Endothelial cell of umbilical vein (primary cell): ENCODE results near the gene CD2BP2. TPM values are rescaled to one million over a fixed set of nuclear protein-coding genes. Genes with fewer than 3 reads are reported as not detected.

Source experiments
- Bru-seq: library from RNA; stranded (reverse); fragments of 400-500 nt; gene quantifications from one replicate; lab custom pipeline; 2021; lab: Mats Ljungman, UMichigan
- BruChase-seq, 2 experiments: library from RNA; stranded (reverse); fragments of 400-500 nt; gene quantifications; one replicate each; lab custom pipeline; 2021; lab: Mats Ljungman, UMichigan
- BruUV-seq: library from RNA; stranded (reverse); fragments of 400-500 nt; replicated peaks from 2 replicates; lab custom pipeline; 2021; lab: Mats Ljungman, UMichigan
- CTCF ChIA-PET: fragments of 300-600, 350-600 bp; sonication (Branson Sonifier 250); formaldehyde crosslinking; loops from one replicate; lab custom pipeline; 2021; ENCODE audit warnings: antibody characterized with exemption, inconsistent platforms; lab: Charles Lee
- POLR2A ChIA-PET: fragments of 300-600, 350-600 bp; sonication (Branson Sonifier 250); formaldehyde crosslinking; loops from one replicate; lab custom pipeline; 2021; ENCODE audit warnings: antibody characterized with exemption, inconsistent platforms; lab: Charles Lee
- DNase-seq: peaks from one replicate; pipeline ENCODE4 v3.0.0-alpha.2; 2011; ENCODE audit warnings: low read depth, low spot score
- FAIRE-seq: peaks from 2 replicates; lab custom pipeline; 2011; peaks lifted over from hg19 to GRCh38; lab: Jason Lieb, UNC
- H2AFZ ChIP-seq: 2 replicates; pipeline ENCODE4 v1.6.0; 2012; ENCODE audit warnings: low read depth, low read length, control low read depth, inconsistent platforms
- H3K27ac ChIP-seq: 2 replicates; pipeline ENCODE4 v1.5.1; 2011; ENCODE audit warnings: low read depth, mild to moderate bottlenecking, control low read depth, low read length, moderate library complexity; ENCODE audit not compliant: insufficient read depth
- H3K27me3 ChIP-seq, 2 experiments: 2 replicates each; pipeline versions ENCODE4 v1.6.0 to v1.6.1; 2011; ENCODE audit warnings: low read length in 2 of 2, mixed read lengths in 1 of 2; ENCODE audit not compliant: control insufficient read depth in 2 of 2, insufficient read depth in 2 of 2
- H3K36me3 ChIP-seq, 2 experiments: 2 replicates in 1 of 2; 3 replicates in 1 of 2; pipeline ENCODE4 v1.5.1; 2011; ENCODE audit warnings: low read length in 2 of 2, mild to moderate bottlenecking in 1 of 2, moderate library complexity in 1 of 2; ENCODE audit not compliant: control insufficient read depth in 2 of 2, insufficient read depth in 2 of 2; ENCODE audit errors: extremely low read depth in 1 of 2
- H3K4me1 ChIP-seq: 3 replicates; pipeline ENCODE4 v1.5.1; 2011; ENCODE audit warnings: mild to moderate bottlenecking, low read length; ENCODE audit not compliant: control insufficient read depth, insufficient read depth; ENCODE audit errors: extremely low read depth
- H3K4me2 ChIP-seq: 2 replicates; pipeline ENCODE4 v1.6.1; 2011; ENCODE audit warnings: low read length, control low read depth, mixed read lengths; ENCODE audit not compliant: insufficient read depth
- H3K4me3 ChIP-seq, 3 experiments: fragments of 200-600 bp in 1 of 3; sonication (generic), shearing (Covaris generic) in 1 of 3; replicated peaks in 1 of 3; 2 replicates each; pipeline ENCODE4 v1.5.1; 2011 to 2016; ENCODE audit warnings: control low read depth in 3 of 3, low read length in 3 of 3, mild to moderate bottlenecking in 2 of 3, inconsistent platforms in 1 of 3, low read depth in 1 of 3, moderate library complexity in 1 of 3; ENCODE audit not compliant: insufficient read depth in 1 of 3
- H3K79me2 ChIP-seq: 2 replicates; pipeline ENCODE4 v1.6.0; 2012; ENCODE audit warnings: low read length, inconsistent platforms; ENCODE audit not compliant: control insufficient read depth, insufficient read depth
- H3K9ac ChIP-seq: replicated peaks from 2 replicates; pipeline ENCODE3; 2011; ENCODE audit warnings: low read length, control low read depth; ENCODE audit not compliant: insufficient read depth; ENCODE audit errors: extremely low read depth
- H3K9me1 ChIP-seq: replicated peaks from 3 replicates; pipeline ENCODE4 v1.6.0; 2011; ENCODE audit warnings: mild to moderate bottlenecking, low read length; ENCODE audit not compliant: control insufficient read depth, insufficient read depth; ENCODE audit errors: extremely low read depth
- H3K9me3 ChIP-seq: replicated peaks from 2 replicates; pipeline ENCODE4 v1.5.1; 2012; ENCODE audit warnings: low read length, inconsistent platforms; ENCODE audit not compliant: control insufficient read depth, insufficient read depth
- H4K20me1 ChIP-seq: replicated peaks from 2 replicates; pipeline ENCODE3; 2011; ENCODE audit warnings: mild to moderate bottlenecking, low read length; ENCODE audit not compliant: control insufficient read depth, insufficient read depth; ENCODE audit errors: extremely low read depth
- EZH2 ChIP-seq: IDR thresholded peaks from 2 replicates; pipeline ENCODE4 v1.6.1; 2012; ENCODE audit warnings: borderline replicate concordance, low read depth, mild to moderate bottlenecking, moderate library complexity, low read length, inconsistent platforms; ENCODE audit not compliant: severe bottlenecking
- FOS ChIP-seq: IDR thresholded peaks from 2 replicates; pipeline ENCODE4 v1.6.1; 2011; ENCODE audit warnings: mild to moderate bottlenecking, low read length, moderate library complexity, borderline replicate concordance; ENCODE audit not compliant: insufficient read depth
- JUN ChIP-seq: IDR thresholded peaks from 2 replicates; pipeline ENCODE4 v1.6.1; 2011; ENCODE audit warnings: borderline replicate concordance, low read depth; ENCODE audit not compliant: insufficient read length, insufficient read depth
- POLR2A ChIP-seq: IDR thresholded peaks from 2 replicates; pipeline ENCODE4 v1.6.1; 2012; ENCODE audit warnings: low read depth, mild to moderate bottlenecking, control low read depth, low read length
- POLR2AphosphoS5 ChIP-seq: IDR thresholded peaks from 2 replicates; pipeline ENCODE4 v1.6.1; 2012; ENCODE audit warnings: low read depth, mild to moderate bottlenecking, control low read depth, low read length, moderate library complexity; ENCODE audit not compliant: insufficient read depth
- dilution Hi-C: fragments of 300-500 bp; cut with MboI; formaldehyde crosslinking; loops from one replicate; pipeline ENCODE4 v1.15.0; 2019; ENCODE audit warnings: low sequenced_read_pairs; ENCODE audit not compliant: extremely low pct_ligation_motif_present
- intact Hi-C: fragments of 100-400 bp; cut with micrococcal nuclease; formaldehyde crosslinking; loops from one replicate; pipeline ENCODE4 v1.10.0; 2022
- long read RNA-seq: library from polyadenylated mRNA; stranded (forward); transcript quantifications from one replicate; pipeline ENCODE4 v2.0.0, GENCODE V29; 2021
- polyA minus RNA-seq, 3 experiments: library from RNA; depleted of rRNA, polyadenylated mRNA; stranded (reverse); fragments of >200 nt; gene quantifications; 1 replicate in 1 of 3; 2 replicates in 2 of 3; pipeline ENCODE4 v1.2.3, GENCODE V29; 2011
- polyA plus RNA-seq, 4 experiments: library from polyadenylated mRNA; depleted of rRNA in 3 of 4; stranded (reverse) in 3 of 4; unstranded in 1 of 4; fragments of >200 nt; gene quantifications; 2 replicates each; pipeline versions ENCODE4 v1.2.1 to v1.2.3, GENCODE V29; 2011 to 2012; ENCODE audit warnings: missing spikeins in 1 of 4
- total RNA-seq: library from RNA; stranded (reverse); gene quantifications from 2 replicates; pipeline ENCODE4 v1.2.3, GENCODE V29; 2021
- TF ChIP-seq, protein P1 (sequence below): IDR thresholded peaks from 2 replicates; pipeline ENCODE4 v1.6.1; 2011; ENCODE audit not compliant: insufficient read depth, insufficient read length
- TF ChIP-seq, protein P2 (sequence below), 2 donors: IDR thresholded peaks; 1 replicate in 1 of 2; 2 replicates in 1 of 2; pipeline ENCODE4 v1.5.1; 2011; ENCODE audit warnings: low read length in 2 of 2, mild to moderate bottlenecking in 2 of 2, moderate library complexity in 2 of 2, control low read depth in 1 of 2, inconsistent platforms in 1 of 2, low read depth in 1 of 2; ENCODE audit not compliant: insufficient read depth in 1 of 2; ENCODE audit errors: extremely low read depth in 1 of 2

CD2BP2 gene
- total RNA-seq (75.7 and 76.4 TPM in 2 replicates), polyA plus RNA-seq (35.3 and 47.2 TPM in 2 replicates), polyA minus RNA-seq (33.7 and 38.6 TPM in 2 replicates), Bru-seq, nascent RNA (percentile 78 among the genes with signal in this experiment), BruChase-seq, experiment 1, labeled RNA remaining after a 6-hour chase (percentile 98 among the genes with signal in this experiment), BruChase-seq, experiment 2, labeled RNA remaining after a 2-hour chase (percentile 97 among the genes with signal in this experiment)
- polyA plus RNA-seq (2011; cell fraction: cytosol; rRNA removed) = 48.0 and 56.1 TPM in 2 replicates
- polyA plus RNA-seq (2011; cell fraction: nucleus; rRNA removed) = 130 and 138 TPM in 2 replicates
- polyA plus RNA-seq (2012) = 52.5 and 59.5 TPM in 2 replicates
- polyA minus RNA-seq (2011; cell fraction: cytosol; rRNA and poly(A)+ RNA removed) = 11.7 TPM
- polyA minus RNA-seq (2011; cell fraction: nucleus; rRNA and poly(A)+ RNA removed) = 24.5 and 26.9 TPM in 2 replicates
- long read RNA-seq, transcript CD2BP2-201 (7 exons, 3,421 nt) = major isoform, 146 of 241 reads
- long read RNA-seq, transcript CD2BP2-203 (6 exons, 1,417 nt) = minor isoform, 5 of 241 reads
- long read RNA-seq, partial matches to known transcripts = 61 of 241 reads
- long read RNA-seq, other reads (novel, unspliced or antisense) = 28 of 241 reads

DNA sequence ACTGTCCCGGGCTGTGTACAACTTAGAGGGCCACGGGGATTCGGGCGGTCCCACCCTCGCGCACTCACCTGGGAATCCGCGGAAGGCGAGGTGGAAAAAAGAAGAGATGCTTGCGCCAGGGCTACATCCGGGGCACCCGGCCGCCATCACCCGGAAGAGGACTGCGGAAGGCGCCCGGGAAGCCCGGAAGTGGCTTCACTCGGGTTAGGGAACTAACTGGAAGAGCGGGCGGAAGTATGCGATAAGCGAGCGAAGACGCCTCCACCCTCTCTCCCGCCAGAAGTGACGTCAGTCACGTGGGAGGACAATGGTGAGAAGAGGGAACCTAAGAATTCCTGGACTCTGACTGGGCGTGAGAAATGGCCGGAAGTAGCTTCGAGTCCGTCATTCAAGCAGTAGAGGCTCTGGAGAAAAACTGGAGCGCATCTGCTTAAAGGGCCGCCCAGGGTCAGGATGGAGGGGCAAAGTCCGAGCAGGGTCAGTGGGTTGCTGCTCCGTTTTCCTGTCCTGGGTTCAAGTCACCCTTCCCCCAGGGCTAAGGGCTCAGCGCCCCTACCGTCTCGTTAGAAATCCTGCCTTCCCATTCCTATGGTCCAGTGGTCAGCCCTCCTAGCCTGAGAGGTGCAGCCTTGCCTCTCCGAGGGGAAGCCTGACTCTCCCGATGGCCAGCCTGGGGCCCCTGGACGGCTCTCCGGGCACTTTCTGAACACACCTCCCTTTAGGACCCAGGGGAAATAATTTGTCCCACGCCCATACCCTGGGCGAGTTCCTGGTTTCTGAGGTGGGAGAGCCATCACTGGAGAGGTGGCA is at the start of gene CD2BP2:
CD2BP2 (minus strand) TSS at position 165 of the 810 bp plus-strand sequence. CDS start 627 bp downstream, outside the sequence.
- Histone ChIP-seq H3K79me2 (peaks cover 23% of the 10 kb centered on the region), H3K27ac (peak within 1 kb of the TSS; percentile 95), H4K20me1 (no peaks in the 10 kb centered on the region), H3K4me3 (peak within 1 kb of the TSS; percentile 65 to 84 (median 78)), H3K9me1 (no peaks in the 10 kb centered on the region), H3K9ac (peak within 1 kb of the TSS; percentile 96), H3K36me3 (peaks cover 5 to 36% of the 10 kb centered on the region in 2 experiments), H3K4me2 (peak within 1 kb of the TSS; percentile 83), H3K4me1 (peaks cover 32% of the 10 kb centered on the region), H3K9me3 (no peaks in the 10 kb centered on the region), H3K27me3 (no peaks in the 10 kb centered on the region), H2AFZ (peak within 1 kb of the TSS; percentile 52)
- no peak for TF ChIP-seq FOS
- peak; percentile 57 for TF ChIP-seq POLR2A
- TF ChIP-seq, protein P1, sequence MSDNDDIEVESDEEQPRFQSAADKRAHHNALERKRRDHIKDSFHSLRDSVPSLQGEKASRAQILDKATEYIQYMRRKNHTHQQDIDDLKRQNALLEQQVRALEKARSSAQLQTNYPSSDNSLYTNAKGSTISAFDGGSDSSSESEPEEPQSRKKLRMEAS = peak; percentile 87
- TF ChIP-seq EZH2 = no peak
- TF ChIP-seq, protein P2, sequence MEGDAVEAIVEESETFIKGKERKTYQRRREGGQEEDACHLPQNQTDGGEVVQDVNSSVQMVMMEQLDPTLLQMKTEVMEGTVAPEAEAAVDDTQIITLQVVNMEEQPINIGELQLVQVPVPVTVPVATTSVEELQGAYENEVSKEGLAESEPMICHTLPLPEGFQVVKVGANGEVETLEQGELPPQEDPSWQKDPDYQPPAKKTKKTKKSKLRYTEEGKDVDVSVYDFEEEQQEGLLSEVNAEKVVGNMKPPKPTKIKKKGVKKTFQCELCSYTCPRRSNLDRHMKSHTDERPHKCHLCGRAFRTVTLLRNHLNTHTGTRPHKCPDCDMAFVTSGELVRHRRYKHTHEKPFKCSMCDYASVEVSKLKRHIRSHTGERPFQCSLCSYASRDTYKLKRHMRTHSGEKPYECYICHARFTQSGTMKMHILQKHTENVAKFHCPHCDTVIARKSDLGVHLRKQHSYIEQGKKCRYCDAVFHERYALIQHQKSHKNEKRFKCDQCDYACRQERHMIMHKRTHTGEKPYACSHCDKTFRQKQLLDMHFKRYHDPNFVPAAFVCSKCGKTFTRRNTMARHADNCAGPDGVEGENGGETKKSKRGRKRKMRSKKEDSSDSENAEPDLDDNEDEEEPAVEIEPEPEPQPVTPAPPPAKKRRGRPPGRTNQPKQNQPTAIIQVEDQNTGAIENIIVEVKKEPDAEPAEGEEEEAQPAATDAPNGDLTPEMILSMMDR (IDR thresholded peaks at IDR 0.05; ENCODE audit: extremely low read depth in 1 of 2, insufficient read depth in 1 of 2, low read depth in 1 of 2, low read length in 2 of 2) = peak in 1 of 2 donors; percentile 2
- peak; percentile 74 for TF ChIP-seq JUN
- TF ChIP-seq POLR2AphosphoS5 = peak; percentile 85
- DNase-seq (peak; percentile 98), FAIRE-seq (peak; percentile 99)
- intact Hi-C loops = no loop called here
- ChIA-PET POLR2A (no interaction called here), CTCF (interaction anchor here (0.7 to 2.5 kb wide), 6 partner anchors 11 to 62 kb away, joined by 3 to 12 read pairs (median 4); partner anchors contain the start of gene ZNF48)
- TSS peak; percentile 77 for BruUV-seq
- dilution Hi-C loops = no loop called here
